ENCODE data around the gene SLC16A4. TPM values are rescaled to one million over a fixed set of nuclear protein-coding genes. Genes with fewer than 3 reads are reported as not detected.
"Not testable (repeated sequence)": the region's sequence is repeated elsewhere in the genome, so short reads cannot be mapped to it uniquely, and the experiment has no call there.

SLC16A4 gene
- 10 to 100 TPM; 29.8 to 48.5 TPM for total RNA-seq

GRCh38 chr1:110390692-110391245 is at the start of gene SLC16A4:
TSS of gene SLC16A4 (minus strand) at chr1:110391026. CDS start at chr1:110389323, 1,703 bp downstream.
- peak; percentile 71 for ATAC-seq (ENCODE audit: insufficient number of reproducible peaks, low FRiP score, low read depth)
- Histone ChIP-seq H3K9me3 (no peaks in the 10 kb centered on the region), H3K27me3 (replicated peaks; ENCODE audit: insufficient read depth) (no peaks in the 10 kb centered on the region), H3K4me1 (ENCODE audit: control insufficient read depth in 1 of 2, low read depth in 2 of 2) (peaks cover 0 to 21% of the 10 kb centered on the region in 2 donors), H3K27ac (peak within 1 kb of the TSS; percentile 60 to 72), H3K4me3 (peak within 1 kb of the TSS; percentile 70), H3K36me3 (no peaks in the 10 kb centered on the region)
- no peak for TF ChIP-seq CTCF (IDR thresholded peaks at IDR 0.05)
- DNase-seq (ENCODE audit: low spot score): no peak

- H3K36me3 ChIP-seq; H3K27me3 ChIP-seq (replicated peaks; ENCODE audit: insufficient read depth); DNase-seq (ENCODE audit: low spot score); H3K4me1 ChIP-seq (ENCODE audit: control insufficient read depth in 1 of 2, low read depth in 2 of 2); ATAC-seq (ENCODE audit: insufficient number of reproducible peaks, low FRiP score, low read depth); H3K27ac ChIP-seq; H3K4me3 ChIP-seq; H3K9me3 ChIP-seq: not testable (repeated sequence)
Measured at GRCh38 chr1:110439873-110440272, 49.0 kb upstream of the SLC16A4 start.

GRCh38 chr1:110438893-110439292 is 48.1 kb upstream of the SLC16A4 start:
- no peaks in the 10 kb centered on the region for H3K36me3 ChIP-seq
- H3K9me3 ChIP-seq: no peaks in the 10 kb centered on the region
- no peak for TF ChIP-seq CTCF (IDR thresholded peaks at IDR 0.05)
- DNase-seq (ENCODE audit: low spot score): no peak
- H3K27me3 ChIP-seq (replicated peaks; ENCODE audit: insufficient read depth): no peaks in the 10 kb centered on the region
- no peak overlapping the region for H3K4me3 ChIP-seq
- no peaks in the 10 kb centered on the region for H3K4me1 ChIP-seq (ENCODE audit: control insufficient read depth in 1 of 2, low read depth in 2 of 2)
- no peak for ATAC-seq (ENCODE audit: insufficient number of reproducible peaks, low FRiP score, low read depth)
- no peak overlapping the region for H3K27ac ChIP-seq

- H3K4me1 ChIP-seq (ENCODE audit: control insufficient read depth in 1 of 2, low read depth in 2 of 2); DNase-seq (ENCODE audit: low spot score); H3K27ac ChIP-seq; H3K27me3 ChIP-seq (replicated peaks; ENCODE audit: insufficient read depth); H3K9me3 ChIP-seq; ATAC-seq (ENCODE audit: insufficient number of reproducible peaks, low FRiP score, low read depth); H3K4me3 ChIP-seq; H3K36me3 ChIP-seq: not testable (repeated sequence)
Measured at GRCh38 chr1:110437645-110438299, 46.9 kb upstream of the SLC16A4 start.

- H3K27ac ChIP-seq: no peak overlapping the region
Measured at GRCh38 chr1:110436635-110437034, 45.8 kb upstream of the SLC16A4 start.

More at GRCh38 chr1:110436635-110437034, 45.8 kb upstream of the SLC16A4 start:
- DNase-seq (ENCODE audit: low spot score) (no peak), ATAC-seq (ENCODE audit: insufficient number of reproducible peaks, low FRiP score, low read depth) (no peak)
- Histone ChIP-seq H3K9me3 (no peaks in the 10 kb centered on the region), H3K27me3 (replicated peaks; ENCODE audit: insufficient read depth) (no peaks in the 10 kb centered on the region), H3K36me3 (no peaks in the 10 kb centered on the region), H3K4me1 (ENCODE audit: control insufficient read depth in 1 of 2, low read depth in 2 of 2) (no peaks in the 10 kb centered on the region), H3K4me3 (no peak overlapping the region)
- no peak for TF ChIP-seq CTCF (IDR thresholded peaks at IDR 0.05)
